Measurements from ENCODE around the gene RCN2.
A peak's percentile ranks its signal among the peaks of the same experiment; 100 is the strongest.
"Not testable (repeated sequence)": the region's sequence is repeated elsewhere in the genome, so short reads cannot be mapped to it uniquely, and the experiment has no call there.

The RCN2 gene, protein sequence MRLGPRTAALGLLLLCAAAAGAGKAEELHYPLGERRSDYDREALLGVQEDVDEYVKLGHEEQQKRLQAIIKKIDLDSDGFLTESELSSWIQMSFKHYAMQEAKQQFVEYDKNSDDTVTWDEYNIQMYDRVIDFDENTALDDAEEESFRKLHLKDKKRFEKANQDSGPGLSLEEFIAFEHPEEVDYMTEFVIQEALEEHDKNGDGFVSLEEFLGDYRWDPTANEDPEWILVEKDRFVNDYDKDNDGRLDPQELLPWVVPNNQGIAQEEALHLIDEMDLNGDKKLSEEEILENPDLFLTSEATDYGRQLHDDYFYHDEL

DNA sequence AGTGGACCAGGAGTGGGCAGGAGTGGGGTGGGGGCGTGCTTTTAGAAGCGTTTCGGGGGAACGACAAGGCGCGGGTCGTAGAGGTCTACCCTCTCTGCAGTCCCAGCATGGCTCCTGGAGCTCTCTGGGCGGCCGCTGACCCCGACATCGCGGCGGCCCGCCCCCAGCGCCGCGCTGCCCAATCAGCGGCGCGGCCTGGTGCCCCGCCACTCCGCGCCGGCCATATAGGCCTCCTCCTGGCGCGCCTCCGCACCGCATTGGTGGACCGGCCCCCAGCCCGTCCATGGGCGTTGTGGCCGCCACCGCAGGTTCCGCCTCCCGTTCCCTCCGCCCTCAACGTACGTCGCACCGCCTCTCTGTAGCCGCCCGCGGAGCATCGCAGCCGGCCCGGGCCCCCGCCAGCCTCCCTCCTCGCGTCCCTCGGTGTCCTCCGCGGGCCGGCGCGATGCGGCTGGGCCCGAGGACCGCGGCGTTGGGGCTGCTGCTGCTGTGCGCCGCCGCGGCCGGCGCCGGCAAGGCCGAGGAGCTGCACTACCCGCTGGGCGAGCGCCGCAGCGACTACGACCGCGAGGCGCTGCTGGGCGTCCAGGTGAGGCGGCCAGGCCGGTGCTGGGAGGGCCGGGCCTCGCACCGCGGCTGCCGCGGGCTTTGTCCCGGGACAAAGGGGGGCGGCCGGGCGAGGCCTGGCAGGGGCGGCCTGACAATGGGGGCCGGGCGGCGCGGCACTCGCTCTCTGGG, at the start of gene RCN2:
TSS of gene RCN2 (plus strand) at position 353 of the 738 bp plus-strand sequence. CDS start at position 446, 93 bp downstream.
- DNase-seq: peak; percentile 62 to 90

DNA sequence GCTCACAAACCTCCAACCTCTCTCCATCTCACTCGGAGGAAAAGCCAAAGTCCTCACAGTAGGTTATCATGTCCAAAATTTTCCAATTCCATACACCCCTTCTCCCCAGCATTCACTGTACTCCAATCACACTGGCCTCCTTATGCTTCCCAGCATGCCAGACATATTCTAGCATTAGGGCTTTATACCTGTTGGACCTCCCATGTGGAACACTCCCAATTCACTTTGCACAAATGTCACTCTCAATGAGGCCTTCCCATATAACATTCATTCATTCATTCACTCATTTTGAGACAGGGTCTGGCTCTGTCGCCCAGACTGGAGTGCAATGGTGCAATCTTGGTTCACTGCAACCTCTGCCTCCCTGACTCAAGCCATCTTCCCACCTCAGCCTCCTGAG, 46.3 kb upstream of the RCN2 start:
- no peak for DNase-seq

DNA sequence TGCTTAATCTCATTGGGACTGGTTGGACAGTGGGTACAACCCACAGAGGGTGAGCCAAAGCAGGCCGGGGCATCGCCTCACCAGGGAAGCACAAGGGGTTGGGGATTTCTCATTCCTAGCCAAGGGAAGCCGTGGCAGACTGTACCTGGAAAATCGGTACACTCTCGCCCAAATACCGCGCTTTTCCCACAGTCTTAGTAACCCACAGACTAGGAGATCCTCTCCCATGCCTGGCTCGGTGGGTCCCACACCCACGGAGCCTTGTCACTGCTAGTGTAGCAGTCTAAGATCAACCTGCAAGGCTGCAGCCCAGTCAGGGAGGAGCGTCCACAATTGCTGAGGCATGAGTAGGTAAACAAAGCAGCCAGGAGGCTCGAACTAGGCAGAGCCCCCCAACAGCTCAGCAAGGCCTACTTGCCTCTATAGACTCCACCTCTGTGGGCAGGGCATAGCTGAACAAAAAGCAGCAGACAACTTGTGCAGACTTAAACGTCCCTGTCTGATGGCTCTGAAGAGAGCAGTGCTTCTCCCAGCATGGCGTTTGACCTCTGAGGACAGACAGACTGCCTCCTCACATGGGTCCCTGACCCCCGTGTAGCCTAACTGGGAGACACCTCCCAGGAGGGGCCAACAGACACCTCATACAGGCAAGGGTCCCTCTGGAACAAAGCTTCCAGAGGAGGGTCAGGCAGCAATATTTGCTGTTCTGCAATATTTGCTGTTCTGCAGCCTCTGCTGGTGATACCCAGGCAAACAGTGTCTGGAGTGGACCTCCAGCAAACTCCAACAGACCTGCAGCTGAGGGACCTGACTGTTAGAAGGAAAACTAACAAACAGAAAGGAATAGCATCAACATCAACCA, 44.0 kb upstream of the RCN2 start:
- not testable (repeated sequence) for DNase-seq

DNA sequence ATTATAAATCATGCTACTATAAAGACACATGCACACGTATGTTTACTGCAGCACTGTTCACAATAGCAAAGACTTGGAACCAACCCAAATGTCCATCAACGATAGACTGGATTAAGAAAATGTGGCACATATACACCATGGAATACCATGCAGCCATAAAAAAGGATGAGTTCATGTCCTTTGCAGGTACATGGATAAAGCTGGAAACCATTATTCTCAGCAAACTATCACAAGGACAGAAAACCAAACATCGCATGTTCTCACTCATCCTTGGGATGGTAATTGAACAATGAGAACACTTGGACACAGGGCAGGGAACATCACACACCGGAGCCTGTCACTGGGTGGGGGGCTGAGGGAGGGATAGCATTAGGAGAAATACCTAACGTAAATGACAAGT, 38.7 kb upstream of the RCN2 start:
- DNase-seq: not testable (repeated sequence)

DNA sequence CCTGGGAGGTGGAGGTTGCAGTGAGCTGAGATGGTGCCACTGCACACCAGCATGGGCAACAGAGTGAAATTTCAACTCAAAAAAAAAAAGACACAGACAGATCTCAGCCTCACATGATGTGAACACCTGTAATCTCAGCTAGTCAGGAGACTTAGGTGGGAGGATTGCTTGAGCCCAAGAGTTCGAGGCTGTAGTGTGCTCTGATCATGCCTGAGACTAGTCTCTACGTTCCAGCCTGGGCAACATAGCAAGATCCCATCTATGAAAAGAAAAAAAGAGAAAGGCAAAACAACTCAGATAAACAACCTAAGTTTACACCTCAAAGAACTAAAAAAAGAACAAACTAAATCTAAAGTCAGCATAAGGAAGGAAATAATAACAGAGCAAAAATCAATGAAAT, 37.4 kb upstream of the RCN2 start:
- no peak for DNase-seq

DNA sequence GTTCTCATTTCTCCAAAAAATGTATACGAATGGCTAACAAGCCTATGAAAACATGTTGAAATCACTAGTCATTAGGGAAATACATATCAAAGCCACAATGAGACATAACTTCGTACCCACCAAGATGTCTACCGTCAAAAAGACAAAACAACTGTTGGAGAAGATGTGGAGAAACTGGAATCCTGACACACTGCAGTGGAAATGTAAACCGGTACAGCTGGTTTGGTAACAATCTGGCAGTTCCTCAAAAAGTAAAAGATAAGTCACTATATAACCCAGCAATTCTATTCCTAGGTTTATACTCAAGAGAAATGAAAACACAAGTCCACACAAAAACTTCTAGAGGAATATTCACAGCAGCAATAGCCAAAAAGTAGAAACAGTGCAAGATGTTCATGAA, 33.4 kb upstream of the RCN2 start:
- DNase-seq: no peak

DNA sequence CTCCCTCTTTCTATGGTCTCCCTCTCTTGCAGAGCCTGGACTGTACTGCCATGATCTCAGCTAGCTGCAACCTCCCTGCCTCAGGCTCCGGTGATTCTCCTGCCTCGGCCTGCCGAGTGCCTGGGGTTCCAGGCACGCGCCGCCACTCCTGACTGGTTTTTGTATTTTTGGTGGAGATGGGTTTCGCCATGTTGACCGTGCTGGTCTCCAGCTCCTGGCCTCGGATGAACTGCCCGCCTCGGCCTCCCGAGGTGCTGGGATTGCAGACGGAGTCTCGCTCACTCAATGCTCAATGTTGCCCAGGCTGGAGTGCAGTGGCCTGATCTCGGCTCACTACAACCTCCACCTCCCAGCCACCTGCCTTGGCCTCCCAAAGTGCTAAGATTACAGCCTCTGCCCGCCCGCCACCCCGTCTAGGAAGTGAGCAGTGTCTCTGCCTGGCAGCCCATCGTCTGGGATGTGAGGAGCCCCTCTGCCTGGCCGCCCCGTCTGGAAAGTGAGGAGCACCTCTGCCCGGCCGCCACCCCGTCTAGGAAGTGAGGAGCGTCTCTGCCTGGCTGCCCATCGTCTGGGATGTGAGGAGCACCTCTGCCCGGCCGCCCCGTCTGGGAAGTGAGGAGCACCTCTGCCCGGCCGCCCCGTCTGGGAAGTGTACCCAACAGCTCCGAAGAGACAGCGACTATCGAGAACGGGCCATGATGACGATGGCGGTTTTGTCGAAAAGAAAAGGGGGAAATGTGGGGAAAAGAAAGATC, 32.2 kb upstream of the RCN2 start:
- DNase-seq: not testable (repeated sequence)

DNA sequence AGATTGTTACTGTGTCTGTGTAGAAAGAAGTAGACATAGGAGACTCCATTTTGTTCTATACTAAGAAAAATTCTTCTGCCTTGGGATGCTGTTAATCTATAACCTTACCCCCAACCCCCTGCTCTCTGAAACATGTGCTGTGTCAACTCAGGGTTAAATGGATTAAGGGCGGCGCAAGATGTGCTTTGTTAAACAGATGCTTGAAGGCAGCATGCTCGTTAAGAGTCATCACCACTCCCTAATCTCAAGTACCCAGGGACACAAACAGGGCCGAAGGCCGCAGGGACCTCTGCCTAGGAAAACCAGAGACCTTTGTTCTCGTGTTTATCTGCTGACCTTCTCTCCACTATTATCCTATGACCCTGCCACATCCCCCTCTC, 31.6 kb upstream of the RCN2 start:
- not testable (repeated sequence) for DNase-seq

DNA sequence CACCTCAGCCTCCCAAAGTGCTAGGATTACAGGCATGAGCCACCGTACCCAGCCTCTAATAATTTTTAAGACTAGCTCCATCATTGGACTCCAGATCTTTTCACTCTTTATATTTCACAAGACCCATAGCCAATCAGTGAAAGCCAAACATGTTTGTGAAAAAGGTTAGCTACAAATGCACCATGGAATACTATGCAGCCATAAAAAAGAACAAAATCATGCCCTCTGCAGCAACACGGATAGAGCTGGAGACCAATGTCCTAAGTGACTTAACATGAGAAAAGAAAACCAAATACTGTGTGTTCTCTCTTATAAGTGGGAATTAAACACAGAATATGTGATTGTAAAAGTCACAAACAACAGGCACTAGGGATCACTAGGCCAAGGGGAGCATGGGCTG, 29.6 kb upstream of the RCN2 start:
- DNase-seq: no peak

DNA sequence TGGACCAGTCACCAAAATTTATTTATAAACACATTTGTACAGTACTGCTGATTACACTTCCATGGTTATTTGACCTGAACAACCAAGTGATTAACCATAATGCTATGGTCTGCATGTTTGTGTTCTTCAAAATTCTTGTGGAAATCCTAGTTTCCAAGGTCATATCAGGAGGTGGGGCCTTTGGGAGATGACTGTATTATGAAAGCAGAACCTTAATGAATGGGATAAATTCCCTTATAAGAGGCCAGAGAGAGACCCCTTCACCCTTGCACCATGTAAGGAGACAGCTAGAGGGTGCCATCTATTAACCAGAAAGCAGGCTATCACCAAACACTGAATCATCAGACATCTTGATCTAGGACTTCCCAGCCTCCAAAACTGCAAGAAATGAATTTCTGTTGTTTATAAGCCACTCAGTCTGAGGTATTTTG, 28.3 kb upstream of the RCN2 start:
- DNase-seq: peak in 1 of 2 donors; percentile 1

DNA sequence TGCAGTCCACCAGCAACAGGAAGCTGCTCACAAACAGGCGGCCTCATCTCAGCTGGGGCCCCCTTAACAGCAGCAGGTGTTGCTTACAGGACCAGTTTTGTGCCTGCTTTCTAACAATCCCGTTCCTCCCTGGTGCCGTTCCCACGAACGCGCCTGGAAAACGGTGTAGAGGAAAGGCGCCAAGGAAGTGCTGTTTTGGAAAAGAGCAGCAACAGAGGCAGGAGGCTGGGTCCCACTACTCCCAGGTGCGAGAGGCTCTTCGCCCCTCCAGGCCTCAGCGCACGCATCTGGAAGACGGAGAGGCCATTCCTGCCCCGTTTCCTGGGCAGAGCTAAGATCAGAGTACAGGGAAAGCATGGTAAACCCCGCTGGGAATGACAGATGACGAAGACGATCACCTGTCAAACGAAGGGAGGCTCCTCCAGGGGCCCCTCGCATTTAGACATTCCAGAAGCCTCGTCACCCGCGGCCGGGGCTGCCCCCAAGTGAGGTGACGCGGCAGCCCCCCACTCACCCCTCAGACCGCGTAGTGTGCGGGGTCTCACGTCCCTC, 27.0 kb upstream of the RCN2 start:
- no peak for DNase-seq

DNA sequence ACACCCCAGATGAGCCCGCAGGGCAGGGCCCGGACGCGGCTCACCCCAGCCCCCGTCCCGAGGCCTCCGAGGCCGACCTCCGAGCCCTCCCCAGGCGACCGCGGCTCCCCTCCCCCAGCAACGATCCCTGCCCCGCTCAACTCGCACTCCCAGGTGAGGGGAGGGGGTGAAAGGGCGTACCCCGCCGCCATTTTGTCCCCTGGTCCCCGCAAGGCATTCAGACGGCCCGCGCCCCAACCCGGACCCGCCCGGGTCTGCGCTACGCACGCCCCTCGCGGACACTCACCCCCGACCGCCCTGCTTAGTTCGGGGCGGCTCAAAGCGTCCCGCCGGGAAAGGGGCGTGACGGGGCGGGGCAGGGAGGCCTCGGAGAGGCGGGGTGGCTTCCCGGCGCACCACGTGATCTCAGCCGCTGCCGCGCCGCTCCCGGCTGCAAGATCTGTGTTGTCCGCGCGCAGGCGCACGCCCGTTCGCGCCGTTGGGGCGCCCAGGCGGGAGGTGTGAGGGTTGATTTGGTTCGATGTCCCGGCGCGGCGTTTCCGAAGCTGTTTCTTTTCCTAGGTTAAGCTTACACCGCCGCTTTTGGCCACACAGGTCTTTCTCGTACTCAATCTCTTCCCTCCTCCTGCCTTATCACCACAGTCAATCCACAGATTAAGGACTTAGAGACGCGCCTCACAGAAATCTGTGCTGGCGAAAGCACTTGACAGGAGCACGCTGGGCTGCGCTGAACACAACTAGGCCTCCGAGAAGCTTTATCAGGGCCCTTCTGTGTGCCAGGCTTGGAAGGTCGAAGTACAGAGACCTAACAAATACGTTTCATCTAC, 26.3 kb upstream of the RCN2 start, which contains the start of gene SCAPER:
TSS of gene SCAPER (minus strand) at position 328 of the 827 bp plus-strand sequence. CDS start 21,523 bp downstream, outside the sequence.
- DNase-seq: peak; percentile 74 to 76

DNA sequence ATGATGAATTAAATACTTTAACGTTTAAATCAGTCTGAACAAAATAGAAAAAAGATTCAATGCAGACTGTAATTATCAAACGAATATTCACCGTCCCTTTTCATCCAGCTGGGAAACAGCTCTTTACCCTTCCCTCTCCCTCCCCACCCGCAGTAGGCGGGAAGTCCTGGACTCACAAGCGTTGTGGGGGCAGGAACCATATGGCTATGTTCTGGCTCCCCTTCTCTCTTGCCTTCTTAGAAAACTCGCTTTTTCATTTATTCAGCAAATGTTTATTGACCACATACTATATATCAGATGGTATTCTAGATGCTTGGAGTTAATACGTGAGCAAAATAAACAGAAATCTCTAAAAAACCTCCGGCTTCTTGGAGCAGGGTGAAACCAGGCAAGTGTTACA, 25.7 kb upstream of the RCN2 start:
- DNase-seq: no peak

DNA sequence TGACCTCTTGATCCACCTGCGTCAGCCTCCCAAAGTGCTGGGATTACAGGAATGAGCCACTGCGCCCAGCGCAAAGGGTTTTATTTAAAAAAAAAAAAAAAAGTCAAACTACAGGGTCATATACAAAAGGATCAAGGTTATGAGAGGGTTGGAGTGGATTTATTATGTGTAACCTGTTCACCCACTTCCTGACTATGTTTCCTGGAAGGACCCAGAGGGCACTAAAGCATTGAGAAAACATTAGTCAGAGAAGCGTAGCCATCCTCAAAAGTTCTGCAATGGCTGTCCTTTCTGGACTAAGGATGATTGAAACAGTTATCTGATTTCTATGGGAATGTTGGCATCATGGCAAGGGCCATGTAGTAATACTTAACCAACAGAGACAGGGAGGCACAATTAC, 19.1 kb upstream of the RCN2 start:
- DNase-seq: no peak

DNA sequence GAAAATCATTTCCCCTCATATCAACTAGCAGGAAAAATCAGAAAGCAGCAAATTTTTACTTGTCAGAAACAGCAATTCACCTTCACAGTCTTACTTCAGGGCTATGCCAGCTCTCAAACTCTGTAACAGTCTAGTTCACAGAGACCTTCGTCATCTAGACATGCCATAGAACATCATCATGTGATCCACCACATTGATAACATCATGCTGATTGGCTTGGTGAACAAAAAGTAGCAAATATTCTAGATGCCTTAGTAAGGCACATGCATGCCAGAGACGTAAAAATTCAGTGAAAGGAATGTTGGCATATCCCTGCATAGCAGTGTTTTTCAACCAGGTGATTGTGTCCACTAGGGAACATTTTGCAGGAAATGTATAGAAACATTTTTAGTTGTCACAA, 17.8 kb upstream of the RCN2 start:
- DNase-seq: no peak

DNA sequence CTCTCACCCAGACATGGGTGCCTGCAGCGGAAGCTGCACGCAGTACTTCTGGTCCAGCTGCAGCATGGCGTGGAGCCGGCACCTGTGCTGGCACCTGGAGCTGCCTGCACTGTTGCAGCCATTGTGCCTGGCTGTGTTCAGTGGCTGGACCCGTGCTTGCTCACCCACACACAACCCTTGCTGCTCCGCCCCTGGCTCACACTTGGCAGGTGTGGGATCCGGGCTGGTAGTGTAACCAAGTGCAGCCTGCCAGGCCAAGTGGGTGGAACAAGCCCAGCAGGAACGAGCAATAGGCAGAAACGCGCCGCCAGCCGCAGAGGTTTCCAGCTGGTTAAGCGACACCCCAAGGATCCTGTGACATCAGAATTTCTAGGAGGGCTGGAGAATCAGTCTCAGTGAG, 15.2 kb upstream of the RCN2 start:
- no peak for DNase-seq

DNA sequence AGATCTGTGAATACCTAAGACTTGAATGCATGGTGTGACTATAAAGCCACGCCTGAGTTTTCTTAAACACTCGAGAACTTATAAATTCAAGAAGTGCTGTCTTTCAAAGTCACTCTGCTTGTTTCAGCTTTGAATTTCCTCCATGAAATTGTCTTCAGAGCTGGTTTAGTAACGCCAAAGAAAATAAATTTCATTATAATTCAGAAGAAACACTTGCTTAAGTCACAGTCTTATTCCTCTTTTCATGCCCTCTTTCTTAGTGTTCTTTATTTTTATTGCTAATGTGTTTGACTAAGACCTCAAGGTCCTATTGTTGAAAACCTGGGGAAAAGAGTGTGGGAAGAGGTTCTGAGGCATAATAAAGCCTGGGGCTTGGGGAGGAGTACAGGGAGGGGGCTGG, 3.3 kb upstream of the RCN2 start:
- no peak for DNase-seq

DNA sequence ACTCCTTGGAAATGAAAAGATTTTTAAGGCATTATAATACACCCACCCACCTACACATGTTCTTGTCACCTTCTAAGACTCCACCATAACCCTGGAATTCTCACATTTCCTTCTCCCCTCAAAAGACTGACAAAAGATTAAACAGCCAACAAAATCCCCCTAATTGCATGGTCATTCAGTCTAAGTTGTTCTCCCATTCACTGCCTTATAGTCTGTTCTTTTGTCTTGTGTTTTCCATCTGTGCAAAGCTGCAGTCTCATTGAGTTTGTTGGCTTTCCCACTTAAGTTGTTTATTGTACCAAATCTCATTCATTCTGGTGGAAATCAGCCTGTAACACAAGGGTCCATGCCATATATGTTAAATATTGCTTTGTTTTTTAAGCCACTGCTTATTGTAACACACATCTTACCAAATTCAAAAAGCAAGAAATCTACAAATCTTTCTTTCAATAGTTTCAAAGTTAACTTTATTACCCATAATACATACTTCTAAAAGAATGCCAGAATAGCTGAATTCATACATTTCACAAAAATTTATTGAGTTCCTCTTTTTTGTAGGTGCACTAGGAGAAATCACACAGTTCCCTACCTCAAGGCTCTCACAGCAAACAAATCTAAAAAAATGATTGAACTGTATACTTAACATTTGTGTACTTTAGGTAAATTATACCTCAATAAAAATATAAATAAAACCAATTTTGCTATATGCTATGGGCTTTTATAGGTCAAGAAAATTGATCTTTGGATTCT, 2.4 kb upstream of the RCN2 start:
- DNase-seq: no peak

DNA sequence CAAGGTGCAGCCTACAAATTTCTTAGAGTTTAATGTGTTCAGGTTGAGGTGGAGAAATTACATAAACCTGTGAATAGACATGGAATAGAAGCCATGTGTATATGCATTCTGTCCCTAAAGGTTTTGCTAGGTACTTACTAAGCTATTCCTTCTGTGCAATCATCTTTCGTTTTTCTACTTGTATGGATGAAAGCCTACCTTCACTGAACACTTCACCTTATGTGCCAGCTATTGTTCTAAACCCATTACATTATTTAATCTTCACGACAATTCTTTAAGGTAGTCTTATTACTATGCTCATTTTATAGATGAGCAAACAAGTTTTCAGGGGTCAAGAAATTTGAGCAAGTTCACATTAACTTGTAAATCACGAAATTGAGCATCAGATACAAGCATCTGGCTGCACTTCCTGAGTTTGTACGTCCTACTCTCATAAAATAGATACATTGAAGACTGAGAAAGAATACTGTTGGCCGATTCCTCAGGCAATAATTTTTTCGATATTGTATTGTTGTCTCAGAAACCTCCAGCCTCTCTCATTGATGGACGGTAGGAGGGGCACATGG, 635 bp upstream of the RCN2 start:
- no peak for DNase-seq
